ENCODE measurements around the gene PIM1.

DNA sequence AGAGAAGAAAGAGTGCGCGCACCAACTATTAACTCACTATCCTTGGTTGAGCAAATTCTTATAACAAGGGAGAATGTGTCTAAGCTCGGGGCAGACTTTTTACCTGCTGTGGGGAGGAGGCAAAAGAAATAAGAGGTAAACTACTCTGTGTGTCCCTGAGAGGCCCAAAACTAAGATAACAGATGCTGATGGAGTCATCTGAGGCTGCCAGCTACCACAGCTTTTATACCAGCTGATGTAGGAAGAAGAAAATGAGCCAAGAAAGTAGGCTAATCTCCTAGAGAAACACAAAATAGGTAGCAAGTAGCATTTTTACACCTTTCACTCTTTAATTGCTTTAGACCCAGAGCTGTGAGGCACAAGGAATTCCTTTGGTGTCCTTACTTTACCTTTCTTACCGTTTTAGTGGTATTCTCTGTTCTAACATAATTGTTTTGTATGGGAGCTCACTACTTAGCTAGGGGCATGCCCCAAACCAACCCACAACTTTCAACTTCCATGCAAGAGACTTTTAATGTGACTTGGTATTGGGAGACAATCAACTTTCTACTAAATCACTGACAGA is 27.8 kb upstream of the PIM1 start:
- TF ChIP-seq CTCF (IDR thresholded peaks at IDR 0.05) (no peak), POLR2A (IDR thresholded peaks at IDR 0.05) (no peak)
